Prostate gland (tissue), 2 donors: ENCODE data around the gene GRHPR. TPM values are rescaled to one million over a fixed set of nuclear protein-coding genes. Genes with fewer than 3 reads are reported as not detected.

Experiments
- DNase-seq: peaks from one replicate; pipeline ENCODE4 v3.0.0-alpha.2; 2019; ENCODE audit warnings: low spot score
- H3K27ac ChIP-seq, 2 donors: fragments of 200-600 bp; sonication (generic); 2 replicates each; pipeline ENCODE4 v1.5.1; 2017 to 2019
- H3K27me3 ChIP-seq: fragments of 200-600 bp; sonication (generic); replicated peaks from 2 replicates; pipeline ENCODE4 v1.5.1; 2019; ENCODE audit not compliant: insufficient read depth
- H3K36me3 ChIP-seq, 2 donors: fragments of 200-600 bp; sonication (generic); 1 replicate in 1 of 2; 2 replicates in 1 of 2; pipeline versions ENCODE4 v1.5.1 to v1.8.1; 2017 to 2019
- H3K4me1 ChIP-seq: fragments of 200-600 bp; sonication (generic); replicated peaks from 2 replicates; pipeline ENCODE4 v1.5.1; 2019
- H3K4me3 ChIP-seq, 2 donors: fragments of 200-600 bp; sonication (generic); 2 replicates each; pipeline ENCODE4 v1.5.1; 2017 to 2019
- H3K9me3 ChIP-seq: fragments of 200-600 bp; sonication (generic); 2 replicates; pipeline ENCODE4 v1.5.1; 2017
- POLR2A ChIP-seq: fragments of 450-650 bp; IDR thresholded peaks from one replicate; pipeline ENCODE4 v1.6.1; 2016; ENCODE audit warnings: antibody characterized with exemption, mild to moderate bottlenecking
- POLR2AphosphoS5 ChIP-seq: sonication (generic); formaldehyde crosslinking; IDR thresholded peaks from one replicate; pipeline ENCODE4 v1.6.1; 2017; ENCODE audit warnings: antibody characterized with exemption
- WGBS: methylation state at CpG from one replicate; pipeline ENCODE4 v1.1.5; 2018; 5-methylcytosine and 5-hydroxymethylcytosine counted together
- intact Hi-C: fragments of 100-400 bp; cut with DNase I; formaldehyde crosslinking; loops from one replicate; pipeline ENCODE4 v1.14.2; 2022
- total RNA-seq, 2 donors: library from RNA; depleted of rRNA; stranded (reverse); fragments of >200 nt; gene quantifications; one replicate each; pipeline ENCODE4 v1.1.0, GENCODE V29; 2016
- TF ChIP-seq, protein P1 (sequence below), 4 experiments: fragments of 200-600 bp in 2 of 4; fragments of 450-650 bp in 2 of 4; sonication (generic) in 2 of 4; IDR thresholded peaks; 1 replicate in 3 of 4; 2 replicates in 1 of 4; pipeline ENCODE4 v1.5.1; 2016 to 2019; ENCODE audit warnings: antibody characterized with exemption in 4 of 4, mild to moderate bottlenecking in 2 of 4, moderate library complexity in 2 of 4

The GRHPR gene
- total RNA-seq, 2 donors from 2014 or later: 191 to 275 TPM

DNA sequence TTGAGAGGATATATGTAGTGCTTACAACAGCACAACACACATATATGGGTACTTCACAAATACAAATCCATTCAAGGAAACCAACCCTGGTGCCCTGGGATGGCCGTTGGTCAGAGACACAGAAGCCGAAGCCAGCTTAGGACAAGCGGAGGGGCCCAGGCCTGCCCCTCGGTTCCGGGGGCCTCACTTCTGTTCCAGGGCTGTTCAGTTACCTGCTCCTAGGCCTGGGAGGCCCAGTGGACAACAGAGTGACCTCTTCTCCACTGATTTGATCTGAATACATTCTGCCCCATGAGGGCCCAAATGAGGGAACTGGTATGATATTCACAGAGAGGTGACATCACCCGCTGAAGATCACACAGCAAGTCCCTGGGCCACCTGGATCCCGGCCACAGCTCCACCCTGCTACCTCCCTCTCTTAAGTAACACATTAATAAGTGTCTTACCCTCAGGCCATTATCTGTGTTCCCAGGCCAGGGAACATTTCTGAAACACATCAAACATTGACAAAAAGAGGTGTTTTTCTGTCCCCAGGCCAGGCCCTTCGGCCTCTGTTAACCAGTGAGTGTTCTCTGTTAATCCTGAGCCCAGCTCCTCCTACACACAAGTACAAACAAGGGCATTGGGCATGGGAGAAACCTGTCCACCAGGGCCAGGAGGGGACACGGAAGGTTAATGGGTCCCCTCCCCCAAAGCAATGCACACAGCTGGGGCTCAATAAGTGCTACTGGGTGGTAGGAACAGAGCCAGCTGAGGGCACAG, 4.5 kb upstream of the GRHPR start:
- Histone ChIP-seq H3K4me1 (no peaks in the 10 kb centered on the region), H3K36me3 (no peaks in the 10 kb centered on the region), H3K27me3 (no peaks in the 10 kb centered on the region), H3K27ac (no peak overlapping the region), H3K4me3 (no peak overlapping the region), H3K9me3 (no peaks in the 10 kb centered on the region)
- WGBS: 83% methylated on average over 9 of the region's 9 CpGs
- no peak for DNase-seq
- intact Hi-C loops: loop anchor here (5.0 to 10.0 kb wide), 2 partner anchors 47 to 64 kb away; partner anchors contain the start of gene ZBTB5
- TF ChIP-seq POLR2AphosphoS5: no peak
- no peak for TF ChIP-seq POLR2A
- TF ChIP-seq, protein P1, sequence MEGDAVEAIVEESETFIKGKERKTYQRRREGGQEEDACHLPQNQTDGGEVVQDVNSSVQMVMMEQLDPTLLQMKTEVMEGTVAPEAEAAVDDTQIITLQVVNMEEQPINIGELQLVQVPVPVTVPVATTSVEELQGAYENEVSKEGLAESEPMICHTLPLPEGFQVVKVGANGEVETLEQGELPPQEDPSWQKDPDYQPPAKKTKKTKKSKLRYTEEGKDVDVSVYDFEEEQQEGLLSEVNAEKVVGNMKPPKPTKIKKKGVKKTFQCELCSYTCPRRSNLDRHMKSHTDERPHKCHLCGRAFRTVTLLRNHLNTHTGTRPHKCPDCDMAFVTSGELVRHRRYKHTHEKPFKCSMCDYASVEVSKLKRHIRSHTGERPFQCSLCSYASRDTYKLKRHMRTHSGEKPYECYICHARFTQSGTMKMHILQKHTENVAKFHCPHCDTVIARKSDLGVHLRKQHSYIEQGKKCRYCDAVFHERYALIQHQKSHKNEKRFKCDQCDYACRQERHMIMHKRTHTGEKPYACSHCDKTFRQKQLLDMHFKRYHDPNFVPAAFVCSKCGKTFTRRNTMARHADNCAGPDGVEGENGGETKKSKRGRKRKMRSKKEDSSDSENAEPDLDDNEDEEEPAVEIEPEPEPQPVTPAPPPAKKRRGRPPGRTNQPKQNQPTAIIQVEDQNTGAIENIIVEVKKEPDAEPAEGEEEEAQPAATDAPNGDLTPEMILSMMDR (IDR thresholded peaks at IDR 0.05): no peak

DNA sequence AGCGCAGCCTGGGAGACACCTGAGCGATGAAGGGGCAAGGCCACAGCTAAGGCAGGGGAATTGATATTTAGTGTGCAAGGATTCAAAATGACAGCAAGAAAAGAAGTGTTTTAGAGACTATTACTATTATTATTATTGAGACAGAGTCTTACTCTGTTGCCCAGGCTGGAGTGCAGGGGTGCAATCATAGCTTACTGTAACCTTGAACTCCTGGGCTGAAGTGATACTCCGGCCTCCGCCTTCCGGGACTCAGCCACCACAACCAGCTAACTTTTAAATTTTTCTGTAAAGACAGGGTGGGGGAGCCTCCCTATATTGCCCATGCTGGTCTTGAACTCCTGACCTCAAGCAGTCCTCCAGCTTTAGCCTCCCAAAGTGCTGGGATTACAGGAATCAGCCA, 3.3 kb upstream of the GRHPR start:
- intact Hi-C loops: loop anchor here (5.0 to 10.0 kb wide), 2 partner anchors 46 to 63 kb away; partner anchors contain the start of gene ZBTB5

DNA sequence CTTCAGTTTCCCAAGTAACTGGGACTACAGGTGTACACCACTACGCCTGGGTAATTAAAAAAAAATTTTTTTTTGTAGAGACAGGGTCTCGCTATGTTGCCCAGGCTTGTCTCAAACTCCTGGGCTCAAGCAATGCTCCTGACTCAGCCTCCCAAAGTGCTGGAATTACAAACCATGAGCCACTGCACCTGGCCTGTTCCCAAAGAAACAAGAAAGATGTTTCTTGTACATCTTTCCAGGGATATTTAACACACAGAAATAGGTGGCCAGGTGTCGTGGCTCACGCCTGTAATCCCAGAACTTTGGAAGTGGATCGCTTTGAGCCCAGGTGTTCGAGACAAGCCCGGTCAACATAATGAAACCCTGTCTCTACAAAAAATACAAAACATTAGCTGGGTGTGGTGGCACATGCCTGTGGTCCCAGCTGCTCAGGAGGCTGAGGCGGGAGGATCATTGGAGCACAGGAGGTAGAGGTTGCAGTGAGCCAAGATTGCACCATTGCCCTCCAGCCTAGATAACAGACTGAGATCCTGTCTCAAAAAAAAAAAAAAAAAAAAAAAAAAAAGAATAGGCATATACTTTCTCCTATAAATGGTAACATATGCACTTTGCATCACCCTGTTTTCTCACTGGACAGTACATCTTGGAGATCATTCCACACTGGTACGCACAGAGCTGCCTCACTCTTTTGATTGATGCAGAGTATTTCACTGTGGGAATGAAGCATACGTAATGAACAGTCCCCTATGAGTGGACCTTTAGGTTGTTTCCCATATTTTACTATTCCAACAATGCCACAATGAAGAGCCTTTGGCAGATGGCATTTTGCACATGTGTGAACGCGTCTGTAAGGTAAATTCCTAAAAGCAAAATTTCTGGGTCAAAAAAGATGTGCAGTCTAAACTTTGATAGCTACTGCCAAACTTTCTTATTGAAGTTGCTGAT, 2.0 kb upstream of the GRHPR start:
- H3K27me3 ChIP-seq: no peaks in the 10 kb centered on the region
- H3K27ac ChIP-seq: no peak overlapping the region
- peaks cover 14% of the 10 kb centered on the region for H3K4me1 ChIP-seq
- H3K4me3 ChIP-seq: no peak overlapping the region
- intact Hi-C loops: no loop called here
- TF ChIP-seq, protein P1 (IDR thresholded peaks at IDR 0.05): no peak
- no peak for DNase-seq
- H3K36me3 ChIP-seq: no peaks in the 10 kb centered on the region
- 80% methylated on average over 12 of the region's 12 CpGs for WGBS
- no peaks in the 10 kb centered on the region for H3K9me3 ChIP-seq

More for the DNA sequence above, 3.3 kb upstream of the GRHPR start:
- H3K27me3 ChIP-seq: no peaks in the 10 kb centered on the region
- TF ChIP-seq, protein P1 (IDR thresholded peaks at IDR 0.05): no peak
- no peak for TF ChIP-seq POLR2AphosphoS5
- TF ChIP-seq POLR2A: no peak
- WGBS: 94% methylated on average over 5 of the region's 5 CpGs
- H3K4me1 ChIP-seq: peaks cover 4% of the 10 kb centered on the region
- H3K4me3 ChIP-seq: no peak overlapping the region
- no peaks in the 10 kb centered on the region for H3K9me3 ChIP-seq
- DNase-seq: no peak
- no peak overlapping the region for H3K27ac ChIP-seq
- no peaks in the 10 kb centered on the region for H3K36me3 ChIP-seq

DNA sequence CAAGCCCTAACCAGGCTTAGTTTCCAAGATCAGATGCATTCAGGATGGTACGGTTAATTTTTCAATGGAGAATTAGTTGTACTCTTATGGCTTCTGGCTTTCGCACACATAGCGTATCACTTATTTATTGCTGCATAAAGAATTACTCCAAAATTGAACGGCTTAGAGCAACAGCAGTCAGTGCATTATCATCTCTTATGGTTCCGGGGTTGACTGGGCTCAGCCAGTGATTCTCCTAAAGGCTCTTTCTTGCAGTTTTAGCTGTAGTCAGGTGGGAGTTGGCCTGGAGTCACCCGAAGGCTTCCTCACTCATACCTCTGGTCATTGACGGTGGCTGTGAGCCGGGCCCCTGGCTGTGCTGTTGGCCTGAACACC, 595 bp upstream of the GRHPR start:
- H3K4me3 ChIP-seq: peak overlapping the region; percentile 70 to 89
- H3K27me3 ChIP-seq: no peaks in the 10 kb centered on the region
- TF ChIP-seq, protein P1 (IDR thresholded peaks at IDR 0.05): no peak
- no peak for TF ChIP-seq POLR2AphosphoS5
- no peak for TF ChIP-seq POLR2A
- H3K36me3 ChIP-seq: no peaks in the 10 kb centered on the region
- peaks cover 14% of the 10 kb centered on the region for H3K4me1 ChIP-seq
- WGBS: 65% methylated on average over 8 of the region's 8 CpGs
- intact Hi-C loops: no loop called here
- H3K27ac ChIP-seq: peak overlapping the region; percentile 79 to 86
- H3K9me3 ChIP-seq: no peaks in the 10 kb centered on the region
- no peak for DNase-seq
